K562 (cell line): ENCODE data around the gene SS18. TPM values are rescaled to one million over a fixed set of nuclear protein-coding genes. Genes with fewer than 3 reads are reported as not detected.
A peak's percentile ranks its signal among the peaks of the same experiment; 100 is the strongest.

ENCODE experiments used
- ATAC-seq: fragments of 200-7000 bp; cut with Tn5 transposase; 3 replicates; pipeline ENCODE4 v1.9.1; 2020; ENCODE audit warnings: moderate library complexity
- BruUV-seq: library from RNA; stranded (reverse); fragments of 400-500 nt; replicated peaks from 2 replicates; lab custom pipeline; 2021; lab: Mats Ljungman, UMichigan
- CTCF ChIA-PET: fragments of 300-600 bp; formaldehyde crosslinking; extraction: SDS; loops from one replicate; lab custom pipeline; 2021; ENCODE audit warnings: low intra/inter-chr PET ratio; lab: Yijun Ruan, JAX
- POLR2A ChIA-PET: fragments of 300-600, 350-650 bp; sonication (Branson Sonifier 250); formaldehyde crosslinking; extraction: SDS; loops from one replicate; lab custom pipeline; 2021; ENCODE audit warnings: antibody characterized with exemption, inconsistent platforms; lab: Yijun Ruan, JAX
- DNase-seq, 4 experiments: peaks; one replicate each; pipeline versions ENCODE4 v3.0.0 to v3.0.0-alpha.2; 2011 to 2018; ENCODE audit warnings: low spot score in 3 of 4, mixed read lengths in 3 of 4; ENCODE audit errors: extremely low read depth in 1 of 4
- FAIRE-seq: peaks from 2 replicates; lab custom pipeline; 2011; peaks lifted over from hg19 to GRCh38; lab: Jason Lieb, UNC
- H2AFZ ChIP-seq: 2 replicates; pipeline ENCODE4 v1.6.0; 2011; ENCODE audit warnings: low read depth, low read length, control low read depth, inconsistent platforms
- H3K27ac ChIP-seq: fragments of 200-600 bp; 3 replicates; pipeline ENCODE4 v1.8.0; 2011; ENCODE audit warnings: low read depth, mild to moderate bottlenecking, control low read depth, inconsistent platforms, low read length, moderate library complexity, mixed read lengths; ENCODE audit errors: extremely low read depth
- H3K27me3 ChIP-seq, 2 experiments: fragments of 300-600 bp in 1 of 2; 2 replicates in 1 of 2; 3 replicates in 1 of 2; pipeline versions ENCODE4 v1.6.0 to v1.8.0; 2011; ENCODE audit warnings: inconsistent platforms in 2 of 2, low read length in 2 of 2, mild to moderate bottlenecking in 1 of 2, mixed read lengths in 1 of 2, moderate library complexity in 1 of 2; ENCODE audit not compliant: control insufficient read depth in 2 of 2, insufficient read depth in 2 of 2
- H3K36me3 ChIP-seq: fragments of 300-600 bp; 3 replicates; pipeline ENCODE4 v1.8.0; 2011; ENCODE audit warnings: mild to moderate bottlenecking, low read length, inconsistent platforms; ENCODE audit not compliant: control insufficient read depth, insufficient read depth
- H3K4me1 ChIP-seq, 2 experiments: fragments of 200-600 bp in 1 of 2; replicated peaks in 1 of 2; 2 replicates in 1 of 2; 3 replicates in 1 of 2; pipeline versions ENCODE4 v1.5.1 to v1.8.0; 2011; ENCODE audit warnings: inconsistent platforms in 2 of 2, low read length in 2 of 2, mild to moderate bottlenecking in 1 of 2, mixed read lengths in 1 of 2, moderate library complexity in 1 of 2; ENCODE audit not compliant: control insufficient read depth in 2 of 2, insufficient read depth in 2 of 2
- H3K4me2 ChIP-seq: 2 replicates; pipeline ENCODE4 v1.6.1; 2011; ENCODE audit warnings: low read length, control low read depth, inconsistent platforms, mixed read lengths; ENCODE audit not compliant: insufficient read depth
- H3K4me3 ChIP-seq: fragments of 200-600 bp; sonication (generic), shearing (Covaris generic); 2 replicates; pipeline ENCODE4 v1.5.1; 2016; ENCODE audit warnings: control low read depth, inconsistent platforms
- H3K79me2 ChIP-seq: fragments of 200-600 bp; 3 replicates; pipeline ENCODE4 v1.8.0; 2011; ENCODE audit warnings: low read length, inconsistent platforms; ENCODE audit not compliant: control insufficient read depth, insufficient read depth
- H3K9ac ChIP-seq, 2 experiments: 2 replicates each; pipeline versions ENCODE4 v1.6.0 to v1.6.1; 2011; ENCODE audit warnings: low read depth in 2 of 2, low read length in 2 of 2, control low read depth in 1 of 2, inconsistent platforms in 1 of 2, mild to moderate bottlenecking in 1 of 2, mixed read lengths in 1 of 2; ENCODE audit not compliant: insufficient read depth in 1 of 2
- H3K9me1 ChIP-seq: one replicate; pipeline ENCODE4 v1.6.0; 2011; ENCODE audit warnings: inconsistent platforms, mild to moderate bottlenecking, low read length, moderate library complexity; ENCODE audit not compliant: control insufficient read depth, insufficient read depth
- H3K9me3 ChIP-seq: replicated peaks from 2 replicates; pipeline ENCODE4 v1.5.1; 2011; ENCODE audit warnings: low read depth, low read length, inconsistent platforms; ENCODE audit not compliant: control insufficient read depth, insufficient read depth
- H4K20me1 ChIP-seq: replicated peaks from 2 replicates; pipeline ENCODE4 v1.6.1; 2011; ENCODE audit warnings: low read length, inconsistent platforms, mixed read lengths; ENCODE audit not compliant: control insufficient read depth, insufficient read depth
- ATF6 ChIP-seq: sonication (generic); formaldehyde crosslinking; IDR thresholded peaks from 2 replicates; pipeline ENCODE4 v1.4.0; 2020; ENCODE audit warnings: mild to moderate bottlenecking, missing genetic modification reagents
- CEBPB ChIP-seq: fragments of 450-650 bp; IDR thresholded peaks from 2 replicates; pipeline ENCODE4 v1.6.1; 2016; ENCODE audit warnings: missing genetic modification characterization, missing compliant biosample characterization
- HCFC1 ChIP-seq: IDR thresholded peaks from 2 replicates; pipeline ENCODE4 v1.6.1; 2012; ENCODE audit warnings: low read depth, low read length, improper control_type of control experiment
- MEF2D ChIP-seq: conservative IDR thresholded peaks from 2 replicates; pipeline ENCODE4 v1.6.1; 2016; ENCODE audit warnings: low read depth, missing genetic modification characterization, missing compliant biosample characterization
- NEUROD1 ChIP-seq: fragments of 150-350 bp; IDR thresholded peaks from 2 replicates; pipeline ENCODE4 v1.6.1; 2014; ENCODE audit warnings: borderline replicate concordance, low read length, low read depth; ENCODE audit not compliant: partially characterized antibody
- NR1H2 ChIP-seq: sonication (generic); formaldehyde crosslinking; IDR thresholded peaks from 2 replicates; pipeline ENCODE4 v1.4.0; 2020; ENCODE audit warnings: mild to moderate bottlenecking, missing genetic modification reagents
- NR4A1 ChIP-seq, 2 experiments: fragments of 250-450 bp in 1 of 2; fragments of 450-650 bp in 1 of 2; sonication (Bioruptor Pico) in 1 of 2; IDR thresholded peaks; 2 replicates each; pipeline versions ENCODE4 v1.4.0 to v1.6.1; 2016 to 2020; ENCODE audit warnings: mild to moderate bottlenecking in 2 of 2, missing compliant biosample characterization in 1 of 2, missing genetic modification characterization in 1 of 2, moderate library complexity in 1 of 2
- PCBP1 ChIP-seq: fragments of 200-400 bp; formaldehyde crosslinking; IDR thresholded peaks from 2 replicates; pipeline ENCODE4 v1.6.1; 2018; ENCODE audit warnings: mild to moderate bottlenecking, low read depth, low read length; ENCODE audit not compliant: poor library complexity, severe bottlenecking
- PCBP2 ChIP-seq: fragments of 200-400 bp; formaldehyde crosslinking; IDR thresholded peaks from 2 replicates; pipeline ENCODE4 v1.6.1; 2018; ENCODE audit warnings: low read length, low read depth, mild to moderate bottlenecking, moderate library complexity; ENCODE audit not compliant: poor library complexity, severe bottlenecking
- ZNF12 ChIP-seq: sonication (generic); formaldehyde crosslinking; IDR thresholded peaks from 2 replicates; pipeline ENCODE4 v1.4.0; 2020; ENCODE audit warnings: mild to moderate bottlenecking, missing genetic modification reagents
- WGBS: fragments of 100-300 bp; shearing (Covaris generic); methylation state at CpG from one replicate; pipeline ENCODE4 v1.1.6; 2016; ENCODE audit warnings: low coverage, mixed read lengths; ENCODE audit not compliant: insufficient coverage; ENCODE audit errors: missing lambda C conversion rate; 5-methylcytosine and 5-hydroxymethylcytosine counted together
- in situ Hi-C: fragments of 300-500 bp; cut with MboI; formaldehyde crosslinking; loops from 4 replicates; pipeline ENCODE4 v1.15.0; 2018; ENCODE audit warnings: inconsistent platforms, mixed read lengths
- intact Hi-C: fragments of 100-400 bp; cut with micrococcal nuclease; formaldehyde crosslinking; loops from 2 replicates; pipeline ENCODE4 v1.14.2; 2022
- polyA plus RNA-seq, 8 experiments: library from polyadenylated mRNA; depleted of rRNA in 4 of 8; stranded (reverse) in 5 of 8; unstranded in 3 of 8; fragments of >200 nt; fragmentation: Nextera tagmentation in 2 of 8; fragmentation: Illumina TruSeq in 1 of 8; extraction: Ambion mirVana in 2 of 8; extraction: Trizol in 1 of 8; gene quantifications; 2 replicates each; pipeline versions ENCODE4 v1.2.1 to v1.2.3, GENCODE V29; 2011 to 2014; ENCODE audit warnings: inconsistent platforms in 1 of 8, missing spikeins in 1 of 8
- total RNA-seq, 7 experiments: library from RNA; depleted of rRNA in 6 of 7; stranded (reverse); fragments of >200 nt in 6 of 7; fragmentation: Illumina TruSeq in 2 of 7; extraction: Trizol in 2 of 7; gene quantifications; 2 replicates each; pipeline versions ENCODE4 v1.2.1 to v1.2.3, GENCODE V29; 2011 to 2021; ENCODE audit warnings: low replicate concordance in 1 of 7

The SS18 gene
- total and polyA plus RNA-seq, 9 of the 15 experiments (the other 6 are each of a cell fraction or from before 2014, with no cell fraction given), result 30.9 to 190 (median 102) TPM

- no peak for TF ChIP-seq PCBP1
These were observed 7.2 kb upstream of the SS18 start (continued) for GRCh38 chr18:26097563-26097962.

- no peak overlapping the region for H2AFZ ChIP-seq
- no peaks in the 10 kb centered on the region for H3K9me1 ChIP-seq
- TF ChIP-seq NEUROD1 (no peak), NR4A1 (CRISPR knock-in tag; IDR thresholded peaks at IDR 0.05) (no peak), NR4A1 (tag; IDR thresholded peaks at IDR 0.05) (no peak), PCBP2 (no peak), NR1H2 (CRISPR knock-in tag) (no peak), MEF2D (tag) (no peak), ZNF12 (no peak), HCFC1 (no peak), ATF6 (CRISPR knock-in tag) (no peak), CEBPB (tag) (no peak)
- TF ChIP-seq, all 486 proteins: peak for 0
- H4K20me1 ChIP-seq, result no peaks in the 10 kb centered on the region
- CTCF ChIA-PET, result no interaction called here
- H3K4me2 ChIP-seq, result no peak overlapping the region
- POLR2A ChIA-PET, result interaction anchor here (1.5 kb wide), 1 partner anchor 10 kb away, joined by 4 read pairs; no protein-coding TSS in a partner anchor
- H3K9me3 ChIP-seq, result no peaks in the 10 kb centered on the region
- peaks cover 0 to 3% of the 10 kb centered on the region in 2 experiments; a peak in 1 of 5 replicates for H3K27me3 ChIP-seq
- no peak overlapping the region for H3K4me3 ChIP-seq
- in situ Hi-C loops, result no loop called here
- no peak overlapping the region for H3K9ac ChIP-seq
- no peak overlapping the region for H3K27ac ChIP-seq
- peak in 1 of 4 experiments; percentile 11 for DNase-seq
- BruUV-seq, result no TSS peak
- intact Hi-C loops, result no loop called here
- no peak for FAIRE-seq
- peak; percentile 57 for ATAC-seq
- no peaks in the 10 kb centered on the region for H3K36me3 ChIP-seq
- no CpG with 5 or more reads among the region's 1 CpG for WGBS
- H3K4me1 ChIP-seq, result no peaks in the 10 kb centered on the region
- no peaks in the 10 kb centered on the region for H3K79me2 ChIP-seq
These were observed 6.4 kb upstream of the SS18 start for GRCh38 chr18:26096852-26097251.
